ENCODE data around the gene TMC7. TPM values are rescaled to one million over a fixed set of nuclear protein-coding genes. Genes with fewer than 3 reads are reported as not detected.
A peak's percentile ranks its signal among the peaks of the same experiment; 100 is the strongest.

TMC7 gene
- total and polyA plus RNA-seq, 9 of the 15 experiments (the other 6 are each of a cell fraction or from before 2014, with no cell fraction given): 0.08 to 2.0 (median 1.5) TPM

GRCh38 chr16:18983565-18984434 is at the start of gene TMC7 (continued):
- TF ChIP-seq CREB3L1 (IDR thresholded peaks at IDR 0.05; ENCODE audit: borderline replicate concordance, low read depth) (no peak), ATF1 (CRISPR knock-in tag; IDR thresholded peaks at IDR 0.05) (no peak), ATF1 (tag; IDR thresholded peaks at IDR 0.05) (peak; percentile 89), TAL1 (IDR thresholded peaks at IDR 0.05) (no peak), E2F3 (CRISPR knock-in tag; IDR thresholded peaks at IDR 0.05) (no peak), ARNT (IDR thresholded peaks at IDR 0.05) (no peak), CBX1 (IDR thresholded peaks at IDR 0.05; ENCODE audit: low read depth) (peak; percentile 41; the same call in 1 of the 2 replicates), ZNF146 (CRISPR knock-in tag; IDR thresholded peaks at IDR 0.05; ENCODE audit: unreplicated experiment) (no peak), FOXP1 (CRISPR knock-in tag; IDR thresholded peaks at IDR 0.05) (no peak), GABPB1 (CRISPR knock-in tag; IDR thresholded peaks at IDR 0.05) (peak; percentile 42; the same call in 1 of the 2 replicates), ZZZ3 (IDR thresholded peaks at IDR 0.05) (no peak), ZEB2 (IDR thresholded peaks at IDR 0.05) (no peak), RBM17 (IDR thresholded peaks at IDR 0.05; ENCODE audit: borderline replicate concordance, low read depth, low read length) (no peak), CHD4 (IDR thresholded peaks at IDR 0.05; ENCODE audit: insufficient read depth, insufficient replicate concordance, low read depth, low read length, poor library complexity, severe bottlenecking) (no peak), ZBTB7A (IDR thresholded peaks at IDR 0.05; ENCODE audit: borderline replicate concordance, control insufficient read depth, low read depth, low read length) (peak; percentile 96), SMC3 (conservative IDR thresholded peaks at IDR 0.05; ENCODE audit: insufficient read depth, low read depth, low read length) (peak; percentile 84), ARID3A (IDR thresholded peaks at IDR 0.05; ENCODE audit: borderline replicate concordance, low read depth, low read length) (0 out of 2 replicates have a peak, but pooled peaks have one; percentile 30), ID3 (CRISPR knock-in tag; IDR thresholded peaks at IDR 0.05) (no peak), ID3 (tag; IDR thresholded peaks at IDR 0.05) (0 out of 2 replicates have a peak, but pooled peaks have one; percentile 43), ARID4B (CRISPR knock-in tag; IDR thresholded peaks at IDR 0.05) (0 out of 2 replicates have a peak, but pooled peaks have one; percentile 20)

All from K562 (cell line).